Liver (tissue), 9 donors: ENCODE data around the gene WDR31. TPM values are rescaled to one million over a fixed set of nuclear protein-coding genes. Genes with fewer than 3 reads are reported as not detected.
A peak's percentile ranks its signal among the peaks of the same experiment; 100 is the strongest.
"Not testable (repeated sequence)": the region's sequence is repeated elsewhere in the genome, so short reads cannot be mapped to it uniquely, and the experiment has no call there.

Experiments used
- DNase-seq: peaks from one replicate; pipeline ENCODE4 v3.0.0-alpha.2; 2017; ENCODE audit warnings: low spot score
- H3K27ac ChIP-seq, 2 donors: one replicate each; pipeline ENCODE4 v1.7.0; 2013; ENCODE audit warnings: inconsistent platforms in 2 of 2, low read length in 2 of 2, control low read depth in 1 of 2, low read depth in 1 of 2, mild to moderate bottlenecking in 1 of 2
- H3K27me3 ChIP-seq, 4 donors: one replicate each; pipeline versions ENCODE4 v1.6.1 to v1.7.0; 2013; ENCODE audit warnings: low read length in 3 of 4, inconsistent platforms in 1 of 4, mild to moderate bottlenecking in 1 of 4, moderate library complexity in 1 of 4; ENCODE audit not compliant: control insufficient read depth in 4 of 4, insufficient read depth in 4 of 4
- H3K36me3 ChIP-seq, 4 donors: one replicate each; pipeline versions ENCODE4 v1.6.1 to v1.7.0; 2013; ENCODE audit warnings: low read length in 3 of 4, mild to moderate bottlenecking in 3 of 4, low read depth in 1 of 4, moderate library complexity in 1 of 4; ENCODE audit not compliant: control insufficient read depth in 4 of 4, insufficient read depth in 3 of 4
- H3K4me1 ChIP-seq, 4 donors: one replicate each; pipeline versions ENCODE4 v1.6.1 to v1.7.0; 2013; ENCODE audit warnings: low read length in 3 of 4, mild to moderate bottlenecking in 3 of 4, moderate library complexity in 1 of 4; ENCODE audit not compliant: control insufficient read depth in 4 of 4, insufficient read depth in 4 of 4
- H3K4me3 ChIP-seq, 3 donors: one replicate each; pipeline versions ENCODE4 v1.6.1 to v1.7.0; 2013; ENCODE audit warnings: low read length in 3 of 3, control low read depth in 1 of 3, low read depth in 1 of 3, mild to moderate bottlenecking in 1 of 3
- H3K9ac ChIP-seq, 2 donors: one replicate each; pipeline ENCODE4 v1.7.0; 2013; ENCODE audit warnings: low read length in 2 of 2, mild to moderate bottlenecking in 2 of 2, moderate library complexity in 2 of 2, control low read depth in 1 of 2, low read depth in 1 of 2
- H3K9me3 ChIP-seq, 4 donors: one replicate each; pipeline versions ENCODE4 v1.6.1 to v1.7.0; 2013; ENCODE audit warnings: low read length in 3 of 4; ENCODE audit not compliant: control insufficient read depth in 4 of 4
- EGR1 ChIP-seq, 2 donors: IDR thresholded peaks; 2 replicates each; pipeline ENCODE4 v1.6.1; 2016 to 2018; ENCODE audit warnings: antibody characterized with exemption in 2 of 2, low read depth in 2 of 2
- GABPA ChIP-seq, 2 donors: IDR thresholded peaks in 1 of 2; conservative IDR thresholded peaks in 1 of 2; 2 replicates each; pipeline ENCODE4 v1.6.1; 2016; ENCODE audit warnings: antibody characterized with exemption in 2 of 2, mild to moderate bottlenecking in 1 of 2, moderate library complexity in 1 of 2
- HNF4A ChIP-seq, 2 donors: conservative IDR thresholded peaks; 2 replicates each; pipeline ENCODE4 v1.6.1; 2016; ENCODE audit warnings: antibody characterized with exemption in 2 of 2, mild to moderate bottlenecking in 2 of 2
- NR2F2 ChIP-seq: IDR thresholded peaks from 2 replicates; pipeline ENCODE4 v1.6.1; 2016; ENCODE audit warnings: antibody characterized with exemption
- RXRA ChIP-seq, 2 donors: IDR thresholded peaks; 2 replicates each; pipeline ENCODE4 v1.6.1; 2017 to 2018; ENCODE audit warnings: antibody characterized with exemption in 2 of 2, mild to moderate bottlenecking in 1 of 2
- SP1 ChIP-seq: IDR thresholded peaks from 2 replicates; pipeline ENCODE4 v1.6.1; 2018; ENCODE audit warnings: antibody characterized with exemption, mild to moderate bottlenecking
- YY1 ChIP-seq: IDR thresholded peaks from 2 replicates; pipeline ENCODE4 v1.6.1; 2016; ENCODE audit warnings: antibody characterized with exemption, mild to moderate bottlenecking
- WGBS: extraction: QIAGEN DNeasy Blood & Tissue Kit; methylation state at CpG from one replicate; pipeline ENCODE4 v1.1.7; 2013; 5-methylcytosine and 5-hydroxymethylcytosine counted together
- polyA plus RNA-seq, 2 donors: library from polyadenylated mRNA; stranded (reverse) in 1 of 2; unstranded in 1 of 2; fragments of 200-250 nt in 1 of 2; fragments of >200 nt in 1 of 2; fragmentation: Nextera tagmentation in 1 of 2; extraction: Ambion mirVana in 1 of 2; gene quantifications; one replicate each; pipeline versions ENCODE4 v1.2.1 to v1.2.3, GENCODE V29; 2013 to 2015
- total RNA-seq, 2 donors: library from RNA; depleted of rRNA; stranded (reverse); fragments of >200 nt; gene quantifications; one replicate each; pipeline ENCODE4 v1.2.3, GENCODE V29; 2014
- TF ChIP-seq, protein P1 (sequence below): IDR thresholded peaks from 2 replicates; pipeline ENCODE4 v1.6.1; 2016; ENCODE audit warnings: antibody characterized with exemption, mild to moderate bottlenecking
- TF ChIP-seq, protein P2 (sequence below): IDR thresholded peaks from 2 replicates; pipeline ENCODE4 v1.6.1; 2016; ENCODE audit warnings: antibody characterized with exemption
- donor health status: healthy.
- donor health status: healthy.
- donor health status: healthy.
- donor health status: healthy.
- donor health status: healthy.

The WDR31 gene
- total and polyA plus RNA-seq, 4 donors = 1.1 to 3.2 (median 1.2) TPM

DNA sequence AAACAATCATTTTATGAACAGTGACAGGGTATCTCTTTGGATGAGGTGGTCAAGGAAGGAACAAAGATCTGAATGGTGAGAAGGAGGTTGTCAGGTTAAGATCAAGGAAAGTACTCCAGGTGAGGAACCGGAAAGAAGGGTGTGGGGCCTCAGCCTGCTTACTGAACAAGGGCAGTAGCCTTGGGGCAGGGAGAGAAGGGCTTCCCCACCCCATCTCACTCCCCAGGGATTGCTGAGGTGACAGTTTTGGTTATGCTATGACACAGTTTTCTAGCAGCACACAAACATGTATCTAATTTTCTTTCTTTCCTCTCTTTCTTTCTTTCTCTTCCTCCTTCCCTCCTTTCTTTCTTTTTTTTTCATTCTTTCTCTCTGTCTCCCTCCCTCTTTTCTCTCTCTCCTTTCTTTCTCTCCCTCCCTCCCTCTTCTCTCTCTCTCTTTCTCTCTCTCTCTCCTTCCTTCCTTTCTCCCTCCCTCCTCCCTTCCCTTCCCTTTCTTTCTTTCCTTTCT lies 40.8 kb upstream of the WDR31 start:
- peaks cover 8 to 43% (median 38%) of the 10 kb centered on the region in 4 donors for H3K4me1 ChIP-seq
- no peaks in the 10 kb centered on the region for H3K36me3 ChIP-seq
- peak overlapping the region in 1 of 2 donors; percentile 54 for H3K27ac ChIP-seq
- H3K27me3 ChIP-seq = no peaks in the 10 kb centered on the region
- WGBS = 65% methylated on average over 1 of the region's 1 CpG
- no peak overlapping the region for H3K9ac ChIP-seq
- no peak overlapping the region for H3K4me3 ChIP-seq
- TF ChIP-seq RXRA (IDR thresholded peaks at IDR 0.05) (no peak), EGR1 (IDR thresholded peaks at IDR 0.05; ENCODE audit: low read depth in 2 of 2) (no peak), GABPA (IDR thresholded peaks at IDR 0.05 in 1 of 2, conservative IDR thresholded peaks at IDR 0.05 in 1 of 2) (no peak), NR2F2 (no peak), HNF4A (conservative IDR thresholded peaks at IDR 0.05) (no peak), YY1 (no peak)
- TF ChIP-seq, protein P1, sequence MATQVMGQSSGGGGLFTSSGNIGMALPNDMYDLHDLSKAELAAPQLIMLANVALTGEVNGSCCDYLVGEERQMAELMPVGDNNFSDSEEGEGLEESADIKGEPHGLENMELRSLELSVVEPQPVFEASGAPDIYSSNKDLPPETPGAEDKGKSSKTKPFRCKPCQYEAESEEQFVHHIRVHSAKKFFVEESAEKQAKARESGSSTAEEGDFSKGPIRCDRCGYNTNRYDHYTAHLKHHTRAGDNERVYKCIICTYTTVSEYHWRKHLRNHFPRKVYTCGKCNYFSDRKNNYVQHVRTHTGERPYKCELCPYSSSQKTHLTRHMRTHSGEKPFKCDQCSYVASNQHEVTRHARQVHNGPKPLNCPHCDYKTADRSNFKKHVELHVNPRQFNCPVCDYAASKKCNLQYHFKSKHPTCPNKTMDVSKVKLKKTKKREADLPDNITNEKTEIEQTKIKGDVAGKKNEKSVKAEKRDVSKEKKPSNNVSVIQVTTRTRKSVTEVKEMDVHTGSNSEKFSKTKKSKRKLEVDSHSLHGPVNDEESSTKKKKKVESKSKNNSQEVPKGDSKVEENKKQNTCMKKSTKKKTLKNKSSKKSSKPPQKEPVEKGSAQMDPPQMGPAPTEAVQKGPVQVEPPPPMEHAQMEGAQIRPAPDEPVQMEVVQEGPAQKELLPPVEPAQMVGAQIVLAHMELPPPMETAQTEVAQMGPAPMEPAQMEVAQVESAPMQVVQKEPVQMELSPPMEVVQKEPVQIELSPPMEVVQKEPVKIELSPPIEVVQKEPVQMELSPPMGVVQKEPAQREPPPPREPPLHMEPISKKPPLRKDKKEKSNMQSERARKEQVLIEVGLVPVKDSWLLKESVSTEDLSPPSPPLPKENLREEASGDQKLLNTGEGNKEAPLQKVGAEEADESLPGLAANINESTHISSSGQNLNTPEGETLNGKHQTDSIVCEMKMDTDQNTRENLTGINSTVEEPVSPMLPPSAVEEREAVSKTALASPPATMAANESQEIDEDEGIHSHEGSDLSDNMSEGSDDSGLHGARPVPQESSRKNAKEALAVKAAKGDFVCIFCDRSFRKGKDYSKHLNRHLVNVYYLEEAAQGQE = no peak
- TF ChIP-seq, protein P2, sequence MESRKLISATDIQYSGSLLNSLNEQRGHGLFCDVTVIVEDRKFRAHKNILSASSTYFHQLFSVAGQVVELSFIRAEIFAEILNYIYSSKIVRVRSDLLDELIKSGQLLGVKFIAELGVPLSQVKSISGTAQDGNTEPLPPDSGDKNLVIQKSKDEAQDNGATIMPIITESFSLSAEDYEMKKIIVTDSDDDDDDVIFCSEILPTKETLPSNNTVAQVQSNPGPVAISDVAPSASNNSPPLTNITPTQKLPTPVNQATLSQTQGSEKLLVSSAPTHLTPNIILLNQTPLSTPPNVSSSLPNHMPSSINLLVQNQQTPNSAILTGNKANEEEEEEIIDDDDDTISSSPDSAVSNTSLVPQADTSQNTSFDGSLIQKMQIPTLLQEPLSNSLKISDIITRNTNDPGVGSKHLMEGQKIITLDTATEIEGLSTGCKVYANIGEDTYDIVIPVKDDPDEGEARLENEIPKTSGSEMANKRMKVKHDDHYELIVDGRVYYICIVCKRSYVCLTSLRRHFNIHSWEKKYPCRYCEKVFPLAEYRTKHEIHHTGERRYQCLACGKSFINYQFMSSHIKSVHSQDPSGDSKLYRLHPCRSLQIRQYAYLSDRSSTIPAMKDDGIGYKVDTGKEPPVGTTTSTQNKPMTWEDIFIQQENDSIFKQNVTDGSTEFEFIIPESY = no peak
- DNase-seq = no peak
- no peaks in the 10 kb centered on the region for H3K9me3 ChIP-seq

- not testable (repeated sequence) for H3K4me3 ChIP-seq, H3K9me3 ChIP-seq, H3K9ac ChIP-seq, H3K27me3 ChIP-seq, H3K36me3 ChIP-seq, DNase-seq
- peaks cover 8 to 53% (median 47%) of the 10 kb centered on the region in 4 donors for H3K4me1 ChIP-seq
- H3K27ac ChIP-seq = peak overlapping the region in 1 of 2 donors; percentile 28
- WGBS = 77% methylated on average over 2 of the region's 2 CpGs
Measured at GRCh38 chr9:113379829-113380210, 39.7 kb upstream of the WDR31 start.

GRCh38 chr9:113379094-113379828 lies 39.2 kb upstream of the WDR31 start:
- not testable (repeated sequence) for H3K27me3 ChIP-seq, H3K4me3 ChIP-seq, H3K9me3 ChIP-seq, H3K9ac ChIP-seq, H3K36me3 ChIP-seq, DNase-seq
- Histone ChIP-seq H3K27ac (peak overlapping the region in 1 of 2 donors; percentile 28), H3K4me1 (peaks cover 8 to 59% (median 53%) of the 10 kb centered on the region in 4 donors)
- WGBS = 28% methylated on average over 24 of the region's 24 CpGs
- TF ChIP-seq HNF4A (conservative IDR thresholded peaks at IDR 0.05) = peak; percentile 21 to 22
- TF ChIP-seq SP1 = peak; percentile 33
